ENCODE data around the gene CGNL1. TPM values are rescaled to one million over a fixed set of nuclear protein-coding genes. Genes with fewer than 3 reads are reported as not detected.

Gene CGNL1
- total RNA-seq, 1 experiment from 2014 or later = 34.6 TPM

DNA sequence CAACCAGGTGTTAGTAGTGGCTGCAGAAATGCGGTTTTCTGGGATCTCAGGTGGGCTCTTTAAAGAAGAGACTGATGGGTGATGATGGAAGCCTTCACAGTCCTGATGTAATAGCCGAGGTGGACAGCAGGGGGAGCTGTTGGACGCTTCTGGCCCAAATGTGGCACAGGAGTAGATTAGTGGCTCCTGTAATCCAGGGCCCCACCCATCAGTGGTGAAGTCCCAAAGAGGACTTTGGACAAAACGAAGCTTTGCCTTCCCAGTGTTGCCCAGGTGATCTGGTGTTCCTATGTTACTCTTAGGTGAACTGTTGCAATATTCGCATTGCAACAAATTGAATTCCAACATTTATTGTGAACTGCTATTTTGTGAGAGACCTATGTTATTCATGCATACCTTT is 183.6 kb downstream of the CGNL1 start:
- Histone ChIP-seq H3K27me3 (ENCODE audit: insufficient read depth, low read length) (no peaks in the 10 kb centered on the region), H3K79me2 (ENCODE audit: insufficient read depth, low read length) (no peaks in the 10 kb centered on the region), H3K79me1 (ENCODE audit: insufficient read depth, low read depth, low read length, poor library complexity, severe bottlenecking) (no peaks in the 10 kb centered on the region), H2AK5ac (ENCODE audit: insufficient read length, low read length) (no peak overlapping the region), H3K9ac (ENCODE audit: extremely low read depth, insufficient read length, low read length) (no peak overlapping the region), H2BK20ac (ENCODE audit: low read depth, low read length, poor library complexity, severe bottlenecking) (no peak overlapping the region), H2BK120ac (ENCODE audit: low read depth, low read length, poor library complexity, severe bottlenecking) (no peak overlapping the region), H3K9me3 (ENCODE audit: control insufficient read depth, low read depth, low read length) (no peaks in the 10 kb centered on the region), H2BK12ac (ENCODE audit: insufficient read length, low read depth, low read length) (no peak overlapping the region), H3K23me2 (ENCODE audit: insufficient read length, low read depth, low read length, poor library complexity, severe bottlenecking) (no peaks in the 10 kb centered on the region), H2AFZ (ENCODE audit: low read length) (no peak overlapping the region), H4K91ac (ENCODE audit: insufficient read length, low read depth, low read length) (no peak overlapping the region), H3K27ac (ENCODE audit: insufficient read length, low read depth, low read length) (no peak overlapping the region), H2BK15ac (ENCODE audit: low read depth, low read length) (no peak overlapping the region), H3T11ph (ENCODE audit: low read length) (no peak overlapping the region), H3K4ac (ENCODE audit: low read depth, low read length) (no peak overlapping the region), H3K4me1 (ENCODE audit: insufficient read depth, low read length) (no peaks in the 10 kb centered on the region), H3K23ac (ENCODE audit: insufficient read length, low read depth, low read length) (no peak overlapping the region), H3K4me2 (ENCODE audit: insufficient read depth, insufficient read length, low read length) (no peak overlapping the region), H3K18ac (ENCODE audit: insufficient read length, low read depth, low read length) (no peak overlapping the region), H4K5ac (ENCODE audit: insufficient read length, low read depth, low read length) (no peak overlapping the region), H4K20me1 (ENCODE audit: control insufficient read depth, insufficient read depth, insufficient read length) (no peaks in the 10 kb centered on the region), H3K56ac (ENCODE audit: insufficient read length, low read depth, low read length) (no peak overlapping the region), H3K14ac (ENCODE audit: insufficient read depth, low read length) (no peak overlapping the region), H4K8ac (replicated peaks; ENCODE audit: insufficient read length, low read depth, low read length) (no peak overlapping the region), H2BK5ac (ENCODE audit: insufficient read length, low read length) (no peak overlapping the region)
- peak; percentile 77 for DNase-seq
- no peak overlapping the region for H3K4me3 Mint-ChIP-seq
- TF ChIP-seq, protein P1, sequence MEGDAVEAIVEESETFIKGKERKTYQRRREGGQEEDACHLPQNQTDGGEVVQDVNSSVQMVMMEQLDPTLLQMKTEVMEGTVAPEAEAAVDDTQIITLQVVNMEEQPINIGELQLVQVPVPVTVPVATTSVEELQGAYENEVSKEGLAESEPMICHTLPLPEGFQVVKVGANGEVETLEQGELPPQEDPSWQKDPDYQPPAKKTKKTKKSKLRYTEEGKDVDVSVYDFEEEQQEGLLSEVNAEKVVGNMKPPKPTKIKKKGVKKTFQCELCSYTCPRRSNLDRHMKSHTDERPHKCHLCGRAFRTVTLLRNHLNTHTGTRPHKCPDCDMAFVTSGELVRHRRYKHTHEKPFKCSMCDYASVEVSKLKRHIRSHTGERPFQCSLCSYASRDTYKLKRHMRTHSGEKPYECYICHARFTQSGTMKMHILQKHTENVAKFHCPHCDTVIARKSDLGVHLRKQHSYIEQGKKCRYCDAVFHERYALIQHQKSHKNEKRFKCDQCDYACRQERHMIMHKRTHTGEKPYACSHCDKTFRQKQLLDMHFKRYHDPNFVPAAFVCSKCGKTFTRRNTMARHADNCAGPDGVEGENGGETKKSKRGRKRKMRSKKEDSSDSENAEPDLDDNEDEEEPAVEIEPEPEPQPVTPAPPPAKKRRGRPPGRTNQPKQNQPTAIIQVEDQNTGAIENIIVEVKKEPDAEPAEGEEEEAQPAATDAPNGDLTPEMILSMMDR (conservative IDR thresholded peaks at IDR 0.05) = peak; percentile 93
- H3K9me3 Mint-ChIP-seq = no peaks in the 10 kb centered on the region; a peak in 1 of 5 replicates
- H3K4me1 Mint-ChIP-seq = peaks cover 4% of the 10 kb centered on the region in 2 experiments
- H3K27me3 Mint-ChIP-seq (ENCODE audit: low read depth) = no peaks in the 10 kb centered on the region
- no peak overlapping the region for H3K27ac Mint-ChIP-seq
- no CpG with 5 or more reads among the region's 5 CpGs for WGBS (ENCODE audit: extremely low coverage, insufficient read length, low lambda C conversion rate)
- H3K36me3 Mint-ChIP-seq (ENCODE audit: insufficient read depth in 1 of 3, low read depth in 3 of 3) = no peaks in the 10 kb centered on the region; a peak in 1 of 7 replicates
